Measurements from ENCODE around the gene SCTR.

SCTR gene

DNA sequence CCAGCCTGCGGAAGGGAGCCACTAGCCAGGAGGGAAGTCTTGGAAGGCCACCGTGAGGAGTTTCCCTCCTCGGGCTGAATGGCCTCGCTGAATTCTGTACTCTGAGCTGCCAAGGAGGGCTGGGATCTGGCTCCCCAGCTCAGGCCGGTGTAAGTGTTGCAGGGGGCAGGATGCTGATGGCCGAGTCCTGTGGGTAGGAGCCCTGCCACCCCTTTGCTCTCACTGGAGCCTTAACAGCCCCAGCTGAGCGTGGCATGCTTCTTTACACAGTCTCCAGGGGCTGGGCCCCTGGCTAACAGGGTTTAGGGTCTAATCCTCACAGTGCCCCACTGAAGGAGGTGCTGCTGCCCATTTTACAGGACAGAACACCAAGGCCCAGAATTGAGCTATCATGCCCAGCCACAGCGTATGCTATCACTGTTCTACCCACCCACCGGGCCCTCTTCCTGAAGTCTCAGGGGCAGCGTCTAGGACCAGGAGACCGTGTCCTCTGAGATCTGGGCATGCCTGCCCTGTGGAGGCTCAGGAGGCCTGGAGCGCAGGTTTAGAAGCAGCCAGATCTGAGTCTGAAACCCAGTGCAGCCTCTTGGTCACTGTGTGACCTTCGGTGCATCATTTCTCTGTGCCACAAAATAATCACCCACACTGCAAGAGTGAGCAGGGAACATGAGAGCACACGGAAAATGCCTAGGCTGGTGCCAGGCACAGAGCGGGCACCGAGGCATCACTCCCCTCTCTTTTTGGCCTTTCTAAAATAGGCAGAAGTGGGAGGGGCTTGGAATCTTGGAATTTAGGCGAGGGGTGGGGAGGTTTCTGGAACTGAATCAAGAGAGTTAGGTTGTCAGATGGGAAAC, 49.7 kb downstream of the SCTR start:
- no peak for DNase-seq (ENCODE audit: low spot score)

DNA sequence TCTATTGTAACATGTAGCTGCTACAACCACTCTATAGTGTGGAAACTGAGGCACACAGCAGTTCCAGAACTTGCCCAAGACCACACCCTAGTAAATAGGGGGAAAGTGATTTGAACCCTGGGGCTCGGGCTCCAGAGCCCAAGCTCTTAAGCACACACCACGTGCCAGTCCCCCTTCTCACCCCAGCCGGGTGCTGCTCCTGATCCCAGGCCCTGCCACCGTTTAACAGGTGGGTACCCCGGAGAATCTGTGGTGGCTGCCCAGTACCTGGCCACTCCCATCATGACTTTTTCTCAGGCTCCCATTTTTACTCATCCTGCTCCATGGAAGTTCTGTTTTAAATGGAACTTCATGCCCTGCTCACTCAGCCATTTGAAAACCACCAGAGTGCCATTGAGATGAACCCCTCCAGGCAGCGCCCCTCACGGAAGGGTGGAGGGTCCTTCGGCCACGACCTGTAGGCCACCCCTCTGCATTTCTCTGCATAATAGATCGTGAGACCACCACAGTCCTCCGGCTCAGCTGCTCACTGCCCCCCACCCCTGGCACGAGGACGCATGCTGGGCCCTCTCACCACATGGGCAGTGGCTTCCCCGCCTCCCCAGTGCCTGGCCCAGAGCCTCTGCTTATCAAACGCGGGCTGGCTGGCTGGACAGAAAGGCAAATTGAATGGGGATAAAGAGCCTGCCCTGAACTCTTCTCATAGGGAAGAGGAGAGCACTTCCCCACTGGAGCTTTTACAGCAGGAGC, 50.5 kb downstream of the SCTR start:
- no peak for DNase-seq (ENCODE audit: low spot score)

DNA sequence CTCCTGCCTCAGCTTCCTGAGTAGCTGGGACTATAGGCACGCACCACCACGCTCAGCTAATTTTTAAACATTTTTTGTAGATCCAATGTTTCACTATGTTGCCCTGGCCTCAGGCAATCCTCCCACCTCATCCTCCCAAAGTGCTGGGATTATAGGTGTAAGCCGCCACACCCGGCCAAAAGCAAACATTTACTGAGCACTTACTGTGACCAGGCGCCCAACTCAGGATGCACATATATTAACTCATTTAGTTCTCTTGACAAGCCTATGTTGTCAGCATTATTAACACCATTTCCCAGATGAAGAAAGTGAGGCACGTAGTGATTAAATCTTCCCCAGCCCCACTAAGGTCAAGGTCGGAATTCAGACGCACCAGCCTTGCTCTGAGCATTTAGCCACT, 51.5 kb downstream of the SCTR start:
- DNase-seq (ENCODE audit: low spot score) = no peak

DNA sequence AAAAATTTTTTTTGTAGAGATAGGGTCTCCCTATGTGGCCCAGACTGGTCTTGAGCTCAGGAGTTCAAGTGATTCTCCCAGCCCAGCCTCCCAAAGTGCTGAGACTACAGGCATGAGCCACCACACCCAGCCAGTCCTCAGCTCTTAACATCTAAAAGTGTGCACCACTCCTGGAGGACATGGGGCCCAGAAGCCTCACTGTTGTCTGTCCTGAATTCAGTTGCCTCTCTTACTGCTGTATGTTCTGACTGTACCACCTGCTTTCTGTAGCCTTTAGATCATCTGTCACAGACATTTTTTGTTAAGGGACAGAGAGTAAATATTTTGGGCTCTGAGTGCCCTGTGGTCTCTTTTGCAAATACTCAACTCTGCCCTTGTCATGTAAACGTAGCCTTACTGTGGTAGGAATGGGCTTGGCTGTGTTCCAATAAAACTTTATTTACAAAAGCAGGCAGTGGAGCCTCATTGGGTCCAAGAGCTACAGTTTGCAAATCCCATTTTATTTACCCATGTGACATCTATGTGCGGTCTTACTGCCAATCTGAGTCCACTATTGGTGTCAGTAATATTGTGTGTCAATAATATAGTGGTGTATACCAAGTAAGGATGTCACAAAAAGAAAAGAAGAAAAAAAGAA, 54.5 kb downstream of the SCTR start:
- DNase-seq (ENCODE audit: low spot score) = no peak

DNA sequence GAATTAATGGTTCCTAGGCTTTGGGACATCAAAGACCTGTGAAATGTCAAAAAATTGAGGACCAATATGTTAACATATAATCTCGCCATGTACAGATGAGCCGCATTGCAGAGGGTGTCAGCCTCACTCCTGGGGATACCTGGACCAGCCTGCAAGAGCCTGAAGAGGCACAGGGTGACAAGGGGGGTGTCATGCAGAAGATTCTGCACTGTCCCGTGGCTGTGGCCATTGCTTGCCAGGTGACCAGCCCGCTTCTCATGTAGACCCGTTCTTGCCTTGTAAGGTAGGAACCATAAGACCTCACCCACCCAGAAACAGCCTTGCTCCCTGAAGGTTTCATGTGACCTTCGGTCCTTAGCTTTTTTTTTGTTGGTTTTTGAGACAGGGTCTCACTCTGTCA, 55.2 kb downstream of the SCTR start:
- no peak for DNase-seq (ENCODE audit: low spot score)

DNA sequence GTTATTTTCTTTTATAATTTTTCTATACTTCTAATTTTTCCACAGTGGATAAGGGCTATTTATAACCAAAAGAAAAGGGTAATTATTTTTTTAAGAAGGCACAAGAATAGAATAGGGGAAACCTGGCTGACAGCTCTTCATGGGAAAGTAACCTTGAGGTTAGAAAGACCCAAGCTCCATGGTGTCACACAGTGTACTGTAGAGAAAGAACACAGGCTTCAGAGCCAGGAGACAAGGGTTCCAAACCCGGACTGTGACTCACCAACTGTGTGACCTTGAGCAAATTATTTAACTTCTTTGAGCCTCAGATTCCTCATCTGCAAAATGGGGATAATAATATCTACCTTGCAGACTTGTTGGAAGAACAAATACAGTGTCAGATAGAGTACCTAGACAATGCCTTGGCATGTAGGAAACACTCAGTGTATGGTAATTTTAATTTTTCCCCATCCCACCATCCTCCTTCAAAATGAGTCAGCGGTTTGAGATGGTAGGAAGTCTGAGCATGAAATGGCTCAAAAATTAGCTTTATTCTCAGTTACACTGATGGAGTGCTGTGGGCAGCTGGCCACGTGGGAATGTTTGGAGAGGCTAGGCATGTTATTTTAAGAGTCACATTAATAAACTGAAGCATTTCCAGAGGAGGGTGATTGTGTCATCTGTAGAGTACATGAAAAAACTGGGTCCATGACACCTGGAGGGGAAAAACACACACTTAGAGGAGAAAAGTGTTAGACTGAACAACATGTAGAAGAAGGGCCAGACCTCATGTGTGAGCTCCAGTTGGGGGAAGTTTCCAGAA, 55.9 kb downstream of the SCTR start:
- no peak for DNase-seq (ENCODE audit: low spot score)

DNA sequence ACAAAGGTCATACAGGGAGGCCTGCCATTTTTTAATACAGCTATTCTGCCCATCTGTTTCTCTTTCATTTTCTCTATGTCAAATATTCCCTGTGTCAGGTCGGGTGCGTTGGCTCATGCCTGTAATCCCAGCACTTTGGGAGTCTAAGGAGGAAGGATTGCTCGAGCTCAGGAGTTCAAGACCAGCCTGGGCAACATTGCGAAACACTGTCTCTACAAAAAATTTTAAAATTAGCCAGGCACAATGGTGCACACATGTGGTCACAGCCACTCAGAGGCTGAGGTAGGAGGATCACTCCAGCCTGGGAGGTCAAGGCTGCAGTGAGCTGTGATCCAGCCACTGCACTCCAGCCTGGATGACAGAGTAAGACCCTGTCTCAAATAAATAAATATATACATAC, 57.9 kb downstream of the SCTR start:
- DNase-seq (ENCODE audit: low spot score) = no peak

DNA sequence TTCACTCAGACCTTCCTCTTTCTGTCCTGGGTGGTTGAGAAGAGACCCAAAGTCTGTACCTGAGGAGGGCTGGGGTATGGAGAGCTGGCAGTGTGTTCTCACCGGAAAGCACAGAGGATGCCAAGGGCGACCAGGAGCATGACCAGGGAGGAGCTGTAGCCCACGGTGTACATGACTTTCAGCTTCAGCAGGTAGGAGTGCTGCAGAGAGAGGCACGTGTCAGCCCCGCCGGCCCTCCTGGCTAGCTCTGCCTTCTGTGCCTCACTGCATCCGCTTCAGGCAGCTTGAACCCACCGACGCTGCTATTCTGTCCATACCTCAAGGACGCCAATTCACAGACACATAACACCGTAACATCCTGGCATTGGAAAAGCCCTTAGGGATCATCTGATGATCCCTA, 58.6 kb downstream of the SCTR start:
- DNase-seq (ENCODE audit: low spot score) = no peak

DNA sequence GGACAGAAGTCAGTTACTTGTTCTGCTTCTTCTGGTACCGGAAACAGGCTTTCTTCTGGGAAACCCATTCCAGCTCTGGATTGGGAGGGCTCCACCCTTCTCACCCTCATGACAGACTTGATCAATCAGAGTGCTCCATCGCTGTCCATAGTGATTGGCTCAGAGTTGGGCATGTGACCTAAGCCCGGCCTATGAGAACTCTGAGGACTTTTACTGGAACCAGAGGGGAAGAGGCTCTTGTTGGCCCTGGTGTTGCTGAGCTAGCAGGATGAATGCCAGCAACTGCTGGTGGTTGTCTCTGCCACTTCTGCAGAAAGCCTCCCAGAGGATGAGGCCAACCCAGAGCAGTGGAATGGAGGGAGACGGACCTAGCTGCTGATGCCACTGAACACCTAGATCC, 59.3 kb downstream of the SCTR start:
- DNase-seq (ENCODE audit: low spot score) = no peak

DNA sequence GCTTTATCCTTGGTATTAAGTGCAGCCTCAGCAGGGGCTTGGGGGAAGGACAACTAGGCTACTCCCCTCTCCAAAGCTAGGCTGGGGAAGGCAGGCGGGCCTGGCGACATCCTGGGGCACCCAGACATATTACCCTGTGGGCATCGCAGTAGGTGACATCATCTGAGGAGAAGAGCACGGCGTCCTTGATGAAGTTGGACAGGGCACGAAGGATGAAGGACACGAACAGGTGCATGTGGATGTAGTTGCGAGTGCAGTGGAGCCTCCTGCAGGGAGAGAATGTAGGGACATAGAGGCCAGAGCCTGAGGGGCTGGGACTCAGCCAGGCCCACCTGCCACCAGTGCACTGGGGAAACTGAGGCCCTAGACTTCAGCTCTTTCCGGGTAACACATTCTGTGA, 60.3 kb downstream of the SCTR start:
- no peak for DNase-seq (ENCODE audit: low spot score)

DNA sequence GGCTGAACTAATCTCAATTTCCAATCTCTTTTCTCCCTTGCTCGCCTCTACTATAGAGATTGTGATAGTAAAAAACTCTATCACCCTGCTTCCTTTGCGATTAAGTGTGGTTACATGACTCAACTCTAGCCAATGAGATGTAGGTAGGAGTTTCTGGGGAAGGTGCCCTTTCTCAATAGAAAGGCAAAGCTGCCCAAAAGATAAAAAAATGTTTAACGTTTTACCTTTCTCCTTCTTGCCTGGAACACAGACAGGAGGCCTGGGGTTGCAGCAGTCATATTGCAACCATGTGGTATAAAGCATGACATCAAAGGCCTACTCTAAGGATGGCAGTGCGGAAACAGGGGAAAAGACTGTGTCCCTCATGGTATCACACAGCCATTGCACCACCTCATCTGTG, 61.1 kb downstream of the SCTR start:
- no peak for DNase-seq (ENCODE audit: low spot score)

DNA sequence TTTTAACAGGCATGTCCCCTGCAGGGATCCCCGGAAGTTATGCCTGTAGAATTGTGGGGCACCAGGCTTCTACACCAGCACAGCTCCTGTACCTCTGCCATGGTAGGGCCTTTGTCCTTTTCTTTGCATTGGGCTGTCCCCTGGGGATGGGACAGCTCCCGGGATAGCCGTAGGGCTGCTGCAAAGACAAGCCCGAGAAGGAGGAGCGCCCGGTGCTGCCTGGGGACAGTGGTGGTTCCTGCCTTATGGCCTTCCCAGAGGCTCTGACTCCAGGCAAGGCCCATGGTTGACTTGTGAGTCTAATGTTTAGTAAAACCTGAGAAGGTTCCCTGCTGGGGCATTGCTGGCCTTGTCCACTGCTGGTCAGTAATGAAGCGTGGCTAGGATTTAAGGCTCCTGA, 61.7 kb downstream of the SCTR start:
- no peak for DNase-seq (ENCODE audit: low spot score)

DNA sequence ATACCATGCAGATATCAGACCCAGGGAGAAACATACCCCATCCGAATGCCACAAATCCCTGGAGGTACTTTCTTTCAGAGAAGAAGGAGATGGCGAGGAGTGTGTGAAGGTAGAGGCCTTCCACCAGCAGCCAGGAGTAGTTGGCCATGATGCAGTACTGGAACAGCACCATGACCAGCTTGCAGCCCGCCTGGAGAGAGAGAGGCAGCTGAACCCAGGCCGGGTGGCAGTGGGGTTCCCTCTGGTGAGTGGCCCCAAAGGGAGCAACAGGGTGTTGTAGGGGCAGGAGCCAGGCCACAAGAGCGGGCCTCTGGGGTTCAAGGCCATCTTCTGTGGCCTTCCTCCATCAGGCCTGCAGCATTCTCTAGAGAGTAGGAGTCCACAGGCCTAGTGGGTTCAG, 62.5 kb downstream of the SCTR start:
- DNase-seq (ENCODE audit: low spot score) = no peak

DNA sequence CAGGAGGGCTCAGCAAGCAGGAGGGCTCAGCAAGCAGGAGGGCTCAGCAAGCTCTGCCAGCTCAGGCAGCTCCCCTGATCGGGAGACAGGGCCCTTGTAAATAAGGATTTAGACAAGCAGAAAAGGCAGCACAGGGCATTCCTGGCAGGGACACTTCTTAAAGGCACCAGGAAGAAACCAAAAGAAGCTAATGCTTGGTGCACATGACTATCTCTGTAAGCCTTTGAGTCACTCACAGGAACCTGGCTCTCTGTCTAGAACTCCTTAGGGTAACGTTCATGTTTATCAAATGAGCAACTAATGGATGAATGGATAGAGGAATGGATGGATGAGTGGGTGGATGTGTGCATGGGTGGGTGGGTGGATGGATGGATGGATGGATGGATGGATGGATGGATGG, 64.2 kb downstream of the SCTR start:
- no peak for DNase-seq (ENCODE audit: low spot score)

DNA sequence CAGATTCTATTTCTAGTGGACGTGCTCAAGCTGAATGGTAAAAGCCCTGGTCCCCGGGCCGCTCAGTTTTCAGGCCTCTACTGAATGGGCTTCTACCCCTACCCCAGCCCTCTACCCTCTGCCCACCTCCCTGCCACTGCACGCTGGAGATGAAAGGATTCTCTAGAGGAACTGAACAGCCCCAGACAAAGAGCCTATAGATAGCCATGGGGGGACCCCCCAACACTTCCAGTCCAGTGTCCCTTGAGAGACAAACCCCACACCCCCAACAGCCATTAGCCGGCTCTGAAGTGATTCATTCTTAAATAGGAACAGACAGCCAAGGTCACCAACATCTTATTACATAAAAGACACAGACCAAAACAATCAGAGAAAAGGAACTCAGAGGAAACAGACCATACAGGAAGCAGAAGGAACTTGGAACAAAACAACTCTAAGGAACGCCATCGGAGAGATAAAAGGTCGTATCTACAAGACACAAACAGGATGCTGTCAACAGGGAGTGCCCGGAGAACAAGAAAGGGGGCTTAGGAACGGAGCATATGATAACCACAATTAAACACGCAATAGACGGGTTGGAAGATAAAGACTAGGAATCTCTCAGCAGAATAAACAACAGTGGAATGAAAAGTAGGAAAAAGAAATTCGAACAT, 69.1 kb downstream of the SCTR start:
- no peak for DNase-seq (ENCODE audit: low spot score)

DNA sequence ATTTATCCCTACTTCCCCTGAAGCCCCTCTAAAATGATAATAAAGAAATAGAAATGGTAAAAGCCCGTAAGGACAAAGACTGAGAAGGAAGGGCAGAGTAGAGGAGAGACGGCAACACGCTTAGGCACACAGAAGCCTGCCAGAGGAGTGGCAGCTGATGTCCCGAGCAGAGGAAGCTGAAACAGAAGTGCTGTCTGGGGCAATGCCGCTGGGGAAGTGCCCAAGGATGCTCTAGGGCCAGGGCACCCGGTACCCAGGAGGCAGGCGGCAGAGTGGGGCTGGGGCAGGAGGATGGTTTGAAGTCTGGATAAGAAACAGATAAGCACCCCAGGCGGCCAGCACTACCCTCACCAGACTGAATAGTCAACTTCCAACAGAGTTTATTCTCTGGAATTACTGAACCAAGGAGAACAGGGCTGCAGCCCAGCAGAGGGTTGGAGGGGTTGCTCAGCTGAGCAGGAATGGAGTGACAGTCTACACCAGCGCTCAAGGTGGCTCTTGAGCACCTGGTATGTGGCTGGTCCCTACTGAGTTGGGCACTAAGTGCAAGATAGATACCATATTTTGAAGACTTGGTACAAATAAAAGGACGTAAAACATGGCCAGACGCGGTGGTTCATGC, 70.2 kb downstream of the SCTR start:
- DNase-seq (ENCODE audit: low spot score) = no peak

DNA sequence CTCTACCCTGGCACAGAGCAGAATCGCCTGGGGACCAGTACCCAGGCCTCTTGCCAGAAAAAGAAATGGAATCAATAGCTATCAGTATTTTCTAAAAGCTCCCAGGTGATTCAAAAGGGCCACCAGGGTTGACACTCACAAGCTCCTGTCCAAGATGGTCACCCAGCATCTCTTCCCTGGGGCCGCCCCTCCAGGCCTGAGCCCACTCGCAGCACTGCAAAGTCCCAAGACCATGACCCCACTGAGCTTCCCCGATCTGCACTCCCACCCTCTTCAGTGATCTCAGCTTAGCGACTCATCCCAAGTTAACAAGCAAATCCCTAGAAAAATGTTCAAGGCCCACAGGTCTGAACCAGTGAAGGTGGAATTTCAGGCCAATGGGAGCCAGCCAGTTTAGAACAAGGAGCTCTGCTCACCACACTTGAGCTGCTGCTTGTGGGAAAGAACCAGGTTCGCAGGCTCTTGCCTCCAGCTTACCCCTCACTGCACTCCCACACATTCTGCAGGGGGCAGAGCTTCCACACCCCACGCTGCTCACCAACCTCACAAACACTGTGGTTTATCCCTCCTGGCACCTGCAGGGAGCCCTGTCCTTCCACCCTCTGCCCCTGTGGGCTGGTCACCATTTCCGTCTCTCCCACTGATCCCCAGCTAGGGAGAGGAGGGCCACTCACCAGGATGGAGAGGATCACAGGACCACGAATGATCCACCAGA, 72.8 kb downstream of the SCTR start:
- DNase-seq (ENCODE audit: low spot score) = no peak

DNA sequence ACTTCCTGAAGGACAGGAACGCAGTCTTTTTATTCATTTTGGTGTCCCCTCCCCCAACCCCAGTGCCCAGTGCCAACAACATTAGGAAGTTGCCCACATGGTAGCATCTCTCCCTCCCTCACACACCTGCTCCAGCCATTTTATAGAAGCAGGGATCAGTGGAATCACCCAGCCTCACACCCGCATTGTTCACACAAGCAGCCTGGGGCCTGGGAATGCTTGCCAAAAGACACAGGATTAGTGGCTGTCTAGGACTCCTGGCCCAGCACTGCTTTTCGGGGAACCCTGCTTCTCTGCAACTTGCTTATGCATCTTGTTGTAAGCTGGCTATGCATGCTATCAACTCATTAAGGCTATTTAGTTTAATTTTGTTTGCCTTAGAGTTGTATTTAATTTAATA, 74.8 kb downstream of the SCTR start:
- DNase-seq (ENCODE audit: low spot score) = no peak

DNA sequence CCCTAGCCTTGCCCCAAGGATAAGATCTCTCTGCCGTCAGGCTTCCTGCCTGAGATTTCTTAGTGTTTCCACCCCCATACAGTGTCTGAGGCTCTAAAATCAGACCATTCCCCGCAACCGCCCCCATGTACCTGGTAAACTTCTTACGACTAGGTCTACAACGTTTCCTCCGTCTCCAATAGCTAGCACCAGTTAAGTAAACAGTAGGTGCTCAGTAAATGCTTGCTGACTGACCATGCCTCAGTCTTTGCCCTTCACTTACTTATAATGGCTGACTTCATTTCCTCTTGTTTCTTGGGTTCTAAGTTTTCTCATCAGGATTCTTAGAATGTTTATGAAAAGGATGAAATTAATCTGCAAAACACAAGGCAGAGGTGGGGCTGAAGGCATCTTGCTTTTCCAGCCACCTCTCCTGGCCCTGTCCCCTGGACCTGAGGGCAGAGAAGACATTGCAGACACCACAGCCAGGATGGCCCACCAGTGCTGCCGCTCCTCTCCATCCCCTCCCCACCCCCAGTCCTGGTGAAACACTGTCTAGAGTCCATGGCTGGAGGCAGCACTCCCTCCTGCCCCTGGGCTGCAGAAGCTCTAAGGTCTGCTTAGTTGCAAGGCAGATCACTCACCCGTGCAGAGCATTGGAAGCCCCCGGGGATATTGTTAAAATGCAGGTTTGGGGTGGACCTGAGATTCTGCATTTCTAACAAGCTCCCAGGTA, 75.7 kb downstream of the SCTR start:
- no peak for DNase-seq (ENCODE audit: low spot score)

DNA sequence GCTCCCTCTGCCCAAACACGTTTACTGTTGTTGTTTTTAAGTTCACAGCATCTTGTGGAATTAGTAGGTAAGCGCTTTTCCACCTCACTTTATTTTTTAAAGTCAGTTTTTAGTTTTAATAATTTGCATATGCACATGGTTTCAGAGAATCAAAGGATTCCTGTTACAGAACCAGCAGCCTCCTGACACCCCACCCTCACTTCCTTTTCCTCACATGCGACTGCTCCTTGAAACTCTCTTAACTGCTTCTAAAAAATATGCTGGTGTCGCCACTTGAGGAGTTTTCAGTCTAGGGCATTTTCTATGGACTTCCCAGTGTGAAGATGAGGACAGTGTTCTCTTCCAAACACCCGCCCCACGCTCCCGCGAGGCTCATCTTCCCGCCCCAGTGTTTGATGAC, 78.2 kb downstream of the SCTR start:
- no peak for DNase-seq (ENCODE audit: low spot score)

Measured in pons (tissue), 1 donor.